SK-N-DZ (cell line): ENCODE results near the gene ABCC11.

Experiments
- DNase-seq: peaks from one replicate; pipeline ENCODE4 v3.0.0-alpha.2; 2015; ENCODE audit warnings: low spot score

ABCC11 gene

GRCh38 chr16:48133455-48134211, 113.7 kb downstream of the ABCC11 start:
- DNase-seq = no peak

DNA sequence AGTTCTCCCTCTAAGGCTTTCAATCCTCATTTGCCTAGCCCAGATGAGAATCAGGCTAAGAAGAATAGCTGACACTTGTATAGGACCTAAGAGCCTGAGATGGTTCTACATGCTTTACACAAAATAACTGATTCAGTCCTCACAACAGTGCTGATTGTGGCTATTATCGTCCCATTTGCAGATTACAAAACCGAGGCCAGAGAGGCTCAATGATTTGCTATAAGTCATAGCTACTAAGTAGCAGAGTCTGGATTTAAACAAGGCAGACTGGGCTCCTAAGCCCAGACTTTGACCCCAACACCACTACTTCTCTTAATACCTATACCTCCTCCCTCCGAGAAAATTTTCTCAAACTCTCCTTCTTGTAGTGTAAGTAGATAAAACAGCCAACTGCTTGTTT, 114.6 kb downstream of the ABCC11 start:
- DNase-seq = no peak

GRCh38 chr16:48131201-48131935, 116.0 kb downstream of the ABCC11 start:
- no peak for DNase-seq

- DNase-seq = no peak
Measured at GRCh38 chr16:48129926-48130325, 117.4 kb downstream of the ABCC11 start.

DNA sequence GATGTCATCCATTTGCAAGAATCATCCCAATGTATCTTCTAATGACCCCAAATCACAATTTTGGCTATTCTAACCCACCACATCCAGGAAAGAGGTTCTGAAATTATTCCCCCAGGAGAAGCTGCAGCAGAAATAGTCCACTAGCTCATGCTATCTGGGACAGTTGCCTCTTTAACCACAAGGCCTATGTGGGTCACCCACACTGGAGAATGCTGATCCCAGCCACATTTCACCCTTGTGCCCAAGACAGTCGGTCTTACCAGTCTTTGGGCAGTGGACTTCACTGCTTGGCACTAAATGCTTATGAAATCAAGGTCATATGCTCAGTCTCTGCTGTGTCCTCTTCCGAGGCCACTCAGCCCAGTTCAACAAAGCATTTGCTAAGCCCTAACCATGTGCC, 118.6 kb downstream of the ABCC11 start:
- no peak for DNase-seq

GRCh38 chr16:48126801-48127644, 120.3 kb downstream of the ABCC11 start:
- no peak for DNase-seq

DNA sequence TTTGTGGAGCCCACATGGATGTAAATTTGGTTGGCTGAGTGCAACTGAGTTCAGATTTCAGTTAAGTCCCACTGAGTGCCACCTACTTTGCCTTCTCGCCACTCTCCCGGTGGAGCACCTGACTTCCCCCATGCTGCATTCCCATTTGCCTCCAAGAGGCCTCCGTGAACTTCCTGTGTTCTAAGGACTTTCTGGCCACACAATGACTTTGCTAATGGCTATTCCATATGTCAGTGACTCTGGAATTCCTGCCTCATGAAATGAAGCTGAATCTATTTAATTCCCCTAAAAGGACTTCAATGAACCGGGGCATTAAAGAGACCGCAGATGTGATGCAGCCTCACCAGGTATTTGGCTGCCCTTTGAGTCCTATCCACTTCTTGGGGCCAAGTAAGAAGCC, 121.5 kb downstream of the ABCC11 start:
- DNase-seq = no peak

DNA sequence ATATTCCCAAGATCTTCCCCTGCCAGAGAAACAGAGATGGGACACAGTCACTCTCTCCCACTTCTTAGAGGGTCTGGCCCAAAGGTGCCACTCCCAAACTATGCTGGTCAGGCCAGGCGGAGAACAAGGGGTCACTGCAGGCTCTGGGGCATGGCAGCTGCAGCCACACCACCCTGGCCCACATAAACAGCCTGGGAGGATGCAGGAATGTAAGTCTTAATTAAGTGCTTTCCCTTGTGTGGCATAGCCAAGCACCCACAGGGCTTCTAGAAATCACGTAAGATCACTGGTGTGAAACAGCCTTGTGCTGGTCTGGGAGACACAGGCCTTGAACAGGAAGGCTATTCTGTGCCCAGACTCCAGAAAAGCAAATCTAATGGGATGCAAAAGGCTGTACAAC, 123.1 kb downstream of the ABCC11 start:
- no peak for DNase-seq

GRCh38 chr16:48123104-48123788, 124.1 kb downstream of the ABCC11 start:
- DNase-seq = no peak

DNA sequence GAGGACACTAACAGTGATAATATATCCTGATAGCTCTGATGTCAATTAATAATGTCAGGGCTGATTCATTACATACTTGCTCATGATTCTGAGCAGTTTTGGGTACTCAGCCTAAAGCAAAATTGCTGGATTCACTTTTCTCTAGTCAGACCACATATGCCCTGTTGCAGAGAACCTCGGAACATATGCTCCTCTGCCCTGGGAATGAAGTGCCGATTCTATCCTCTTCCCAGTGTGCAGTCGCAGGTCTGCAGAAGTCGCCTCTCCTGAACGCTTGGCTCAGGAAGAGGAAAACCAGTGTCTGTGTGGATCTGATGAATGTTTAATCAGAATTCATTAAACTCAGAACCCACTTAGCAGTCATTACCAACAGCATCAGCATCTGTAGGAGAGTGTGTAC, 126.1 kb downstream of the ABCC11 start:
- no peak for DNase-seq

GRCh38 chr16:48118841-48119240, 128.5 kb downstream of the ABCC11 start:
- no peak for DNase-seq

- peak; percentile 76 for DNase-seq
Measured at GRCh38 chr16:48117217-48118105, 129.9 kb downstream of the ABCC11 start.
